H9 (cell line): Measurements from ENCODE around the gene STN1. TPM values are rescaled to one million over a fixed set of nuclear protein-coding genes. Genes with fewer than 3 reads are reported as not detected.

Source experiments
- DNase-seq: peaks from one replicate; pipeline ENCODE4 v3.0.0-alpha.2; 2017
- H2AFZ ChIP-seq: one replicate; pipeline ENCODE4 v1.6.1; 2013; ENCODE audit warnings: mild to moderate bottlenecking, low read length, control low read depth, moderate library complexity
- H2AK5ac ChIP-seq: 2 replicates; pipeline ENCODE4 v1.6.1; 2013; ENCODE audit warnings: low read length, control low read depth, mixed read lengths; ENCODE audit not compliant: insufficient read length
- H2BK120ac ChIP-seq: one replicate; pipeline ENCODE4 v1.6.1; 2013; ENCODE audit warnings: low read depth, mild to moderate bottlenecking, low read length, control low read depth, inconsistent platforms; ENCODE audit not compliant: poor library complexity, severe bottlenecking
- H2BK12ac ChIP-seq: 2 replicates; pipeline ENCODE4 v1.6.1; 2013; ENCODE audit warnings: low read length, control low read depth, mixed read lengths, low read depth; ENCODE audit not compliant: insufficient read length
- H2BK15ac ChIP-seq: 2 replicates; pipeline ENCODE4 v1.6.1; 2013; ENCODE audit warnings: low read depth, low read length, control low read depth
- H2BK20ac ChIP-seq: one replicate; pipeline ENCODE4 v1.6.1; 2013; ENCODE audit warnings: low read depth, mild to moderate bottlenecking, low read length, control low read depth, inconsistent platforms; ENCODE audit not compliant: poor library complexity, severe bottlenecking
- H2BK5ac ChIP-seq: 2 replicates; pipeline ENCODE4 v1.6.1; 2013; ENCODE audit warnings: low read length, control low read depth, mixed read lengths; ENCODE audit not compliant: insufficient read length
- H3K14ac ChIP-seq: 2 replicates; pipeline ENCODE4 v1.6.1; 2013; ENCODE audit warnings: low read length, control low read depth; ENCODE audit not compliant: insufficient read depth
- H3K18ac ChIP-seq: 2 replicates; pipeline ENCODE4 v1.6.1; 2013; ENCODE audit warnings: low read depth, mild to moderate bottlenecking, mixed read lengths, low read length, control low read depth; ENCODE audit not compliant: insufficient read length
- H3K23ac ChIP-seq: 2 replicates; pipeline ENCODE4 v1.6.1; 2013; ENCODE audit warnings: low read length, control low read depth, mixed read lengths, low read depth; ENCODE audit not compliant: insufficient read length
- H3K23me2 ChIP-seq: 2 replicates; pipeline ENCODE4 v1.6.1; 2013; ENCODE audit warnings: low read depth, mild to moderate bottlenecking, mixed read lengths, low read length, control low read depth; ENCODE audit not compliant: insufficient read length, poor library complexity, severe bottlenecking
- H3K27ac ChIP-seq: 2 replicates; pipeline ENCODE4 v1.5.1; 2013; ENCODE audit warnings: low read length, control low read depth, mixed read lengths, low read depth; ENCODE audit not compliant: insufficient read length
- H3K27me3 ChIP-seq: 2 replicates; pipeline ENCODE4 v1.6.1; 2013; ENCODE audit warnings: low read length, control low read depth, inconsistent platforms; ENCODE audit not compliant: insufficient read depth
- H3K4ac ChIP-seq: 2 replicates; pipeline ENCODE4 v1.6.1; 2013; ENCODE audit warnings: low read depth, mild to moderate bottlenecking, control low read depth, inconsistent platforms, low read length, moderate library complexity
- H3K4me1 ChIP-seq: 2 replicates; pipeline ENCODE4 v1.6.1; 2013; ENCODE audit warnings: low read length, control low read depth, inconsistent platforms; ENCODE audit not compliant: insufficient read depth
- H3K4me2 ChIP-seq: 2 replicates; pipeline ENCODE4 v1.6.1; 2013; ENCODE audit warnings: low read length, control low read depth, mixed read lengths; ENCODE audit not compliant: insufficient read length, insufficient read depth
- H3K56ac ChIP-seq: 2 replicates; pipeline ENCODE4 v1.6.1; 2013; ENCODE audit warnings: low read depth, mild to moderate bottlenecking, mixed read lengths, low read length, control low read depth; ENCODE audit not compliant: insufficient read length
- H3K79me1 ChIP-seq: 2 replicates; pipeline ENCODE4 v1.6.1; 2013; ENCODE audit warnings: low read depth, mild to moderate bottlenecking, moderate library complexity, low read length, control low read depth, inconsistent platforms; ENCODE audit not compliant: insufficient read depth, poor library complexity, severe bottlenecking
- H3K79me2 ChIP-seq: 2 replicates; pipeline ENCODE4 v1.6.1; 2013; ENCODE audit warnings: low read length, control low read depth, inconsistent platforms; ENCODE audit not compliant: insufficient read depth
- H3K9ac ChIP-seq: 2 replicates; pipeline ENCODE4 v1.6.1; 2013; ENCODE audit warnings: low read length, control low read depth, mixed read lengths; ENCODE audit not compliant: insufficient read length; ENCODE audit errors: extremely low read depth
- H3K9me3 ChIP-seq: one replicate; pipeline ENCODE4 v1.6.1; 2013; ENCODE audit warnings: low read depth, low read length, inconsistent platforms; ENCODE audit not compliant: control insufficient read depth
- H3T11ph ChIP-seq: one replicate; pipeline ENCODE4 v1.6.1; 2013; ENCODE audit warnings: mild to moderate bottlenecking, low read length, control low read depth, inconsistent platforms
- H4K20me1 ChIP-seq: one replicate; pipeline ENCODE4 v1.6.1; 2013; ENCODE audit not compliant: control insufficient read depth, insufficient read length, insufficient read depth
- H4K5ac ChIP-seq: 2 replicates; pipeline ENCODE4 v1.6.1; 2013; ENCODE audit warnings: low read depth, mild to moderate bottlenecking, mixed read lengths, low read length, control low read depth; ENCODE audit not compliant: insufficient read length
- H4K8ac ChIP-seq: replicated peaks from 2 replicates; pipeline ENCODE4 v1.6.1; 2013; ENCODE audit warnings: low read length, control low read depth, mixed read lengths, low read depth; ENCODE audit not compliant: insufficient read length
- H4K91ac ChIP-seq: 2 replicates; pipeline ENCODE4 v1.6.1; 2013; ENCODE audit warnings: low read depth, mild to moderate bottlenecking, moderate library complexity, mixed read lengths, low read length, control low read depth; ENCODE audit not compliant: insufficient read length
- H3K27ac Mint-ChIP-seq, 3 experiments: 2 replicates in 2 of 3; 3 replicates in 1 of 3; pipeline ENCODE4 v1.8.0; 2020 to 2021; ENCODE audit warnings: mixed read lengths in 3 of 3, mild to moderate bottlenecking in 1 of 3, moderate library complexity in 1 of 3
- H3K27me3 Mint-ChIP-seq: 2 replicates; pipeline ENCODE4 v1.8.0; 2021; ENCODE audit warnings: low read depth, mild to moderate bottlenecking, moderate library complexity, mixed read lengths
- H3K36me3 Mint-ChIP-seq, 3 experiments: 2 replicates in 2 of 3; 3 replicates in 1 of 3; pipeline ENCODE4 v1.8.0; 2020 to 2021; ENCODE audit warnings: low read depth in 3 of 3, mixed read lengths in 3 of 3; ENCODE audit not compliant: insufficient read depth in 1 of 3
- H3K4me1 Mint-ChIP-seq, 2 experiments: 2 replicates each; pipeline ENCODE4 v1.8.0; 2020; ENCODE audit warnings: mixed read lengths in 2 of 2
- H3K4me3 Mint-ChIP-seq, 2 experiments: 2 replicates in 1 of 2; 3 replicates in 1 of 2; pipeline ENCODE4 v1.8.0; 2020 to 2021; ENCODE audit warnings: mild to moderate bottlenecking in 2 of 2, mixed read lengths in 2 of 2, moderate library complexity in 1 of 2
- H3K9me3 Mint-ChIP-seq, 2 experiments: 2 replicates in 1 of 2; 3 replicates in 1 of 2; pipeline ENCODE4 v1.8.0; 2020; ENCODE audit warnings: mild to moderate bottlenecking in 2 of 2, mixed read lengths in 2 of 2, moderate library complexity in 1 of 2
- CTCF ChIP-seq: fragments of 200-600 bp; sonication (generic); conservative IDR thresholded peaks from 3 replicates; pipeline ENCODE4 v1.8.0; 2021; ENCODE audit warnings: antibody characterized with exemption, mild to moderate bottlenecking
- WGBS: extraction: QIAGEN DNeasy Blood & Tissue Kit; methylation state at CpG from one replicate; pipeline ENCODE4 v1.1.7; 2013; ENCODE audit warnings: missing lambda C conversion rate, low lambda C conversion rate, mixed read lengths; ENCODE audit not compliant: insufficient read length; ENCODE audit errors: extremely low coverage; 5-methylcytosine and 5-hydroxymethylcytosine counted together
- total RNA-seq: library from RNA; stranded (reverse); gene quantifications from 2 replicates; pipeline ENCODE4 v1.2.1, GENCODE V29; 2021

Gene STN1
- total RNA-seq, 1 experiment from 2014 or later, result 11.3 TPM

GRCh38 chr10:103870516-103870915 lies 47.5 kb downstream of the STN1 start:
- Histone ChIP-seq H2BK12ac (no peak overlapping the region), H4K5ac (no peak overlapping the region), H3K18ac (no peak overlapping the region), H3K27me3 (no peaks in the 10 kb centered on the region), H3K9ac (no peak overlapping the region), H3K4ac (no peak overlapping the region), H4K20me1 (no peaks in the 10 kb centered on the region), H4K91ac (no peak overlapping the region), H2BK15ac (no peak overlapping the region), H3K79me2 (no peaks in the 10 kb centered on the region), H3K23me2 (no peaks in the 10 kb centered on the region), H2BK120ac (no peak overlapping the region), H2BK5ac (no peak overlapping the region), H3K79me1 (no peaks in the 10 kb centered on the region), H3K14ac (no peak overlapping the region), H3K23ac (no peak overlapping the region), H3T11ph (no peak overlapping the region), H2BK20ac (no peak overlapping the region), H3K4me1 (0 out of 2 replicates have a peak, but pooled peaks cover 2% of the 10 kb centered on the region), H2AFZ (no peak overlapping the region), H4K8ac (no peak overlapping the region), H3K4me2 (no peak overlapping the region), H2AK5ac (no peak overlapping the region), H3K9me3 (no peaks in the 10 kb centered on the region), H3K27ac (no peak overlapping the region), H3K56ac (no peak overlapping the region)
- Mint-ChIP-seq H3K27me3 (no peaks in the 10 kb centered on the region; the same call in 1 of the 2 replicates), H3K4me1 (peaks cover 13 to 18% of the 10 kb centered on the region in 2 experiments), H3K4me3 (no peak overlapping the region), H3K9me3 (peaks cover under 1 to 2% of the 10 kb centered on the region in 2 experiments), H3K36me3 (peaks cover 0 to under 1% (median 0%) of the 10 kb centered on the region in 3 experiments; a peak in 1 of 7 replicates), H3K27ac (peak overlapping the region in 1 of 3 experiments; percentile 23; a peak in 1 of 7 replicates)
- no peak; the same call in 2 of the 3 replicates for TF ChIP-seq CTCF
- DNase-seq, result no peak
- WGBS, result no CpG with 5 or more reads among the region's 8 CpGs
